RWPE1 (cell line): ENCODE measurements around the gene ARHGEF25.

Source experiments
- CTCF ChIA-PET: fragments of 350-600 bp; sonication (Branson Sonifier 250); formaldehyde crosslinking; extraction: SDS; loops from one replicate; lab custom pipeline; 2021; lab: Yijun Ruan, JAX
- POLR2A ChIA-PET: fragments of 400-600 bp; formaldehyde crosslinking; extraction: SDS; loops from one replicate; lab custom pipeline; 2020; ENCODE audit warnings: antibody characterized with exemption; ENCODE audit not compliant: low non-redundant PET; lab: Yijun Ruan, JAX
- DNase-seq: peaks from one replicate; pipeline ENCODE4 v3.0.0; 2012; ENCODE audit warnings: low spot score
- H3K27ac ChIP-seq: fragments of 450-650 bp; 2 replicates; pipeline ENCODE4 v1.5.1; 2017
- CTCF ChIP-seq: fragments of 450-650 bp; conservative IDR thresholded peaks from 2 replicates; pipeline ENCODE4 v1.5.1; 2017; ENCODE audit warnings: low read depth, mild to moderate bottlenecking

The ARHGEF25 gene

GRCh38 chr12:57602544-57602943 lies 8.7 kb upstream of the ARHGEF25 start:
- H3K27ac ChIP-seq = no peak overlapping the region
- ChIA-PET POLR2A (no interaction called here), CTCF (no interaction called here)
- DNase-seq = no peak
- no peak for TF ChIP-seq CTCF

- peak overlapping the region; percentile 45; the same call in 1 of the 2 replicates for H3K27ac ChIP-seq
These were observed 7.9 kb upstream of the ARHGEF25 start for GRCh38 chr12:57603324-57603723.

GRCh38 chr12:57603815-57604453 lies 7.3 kb upstream of the ARHGEF25 start:
- no peak for DNase-seq
- POLR2A ChIA-PET = interaction anchor here (0.6 kb wide), 1 partner anchor 308 kb away, joined by 4 read pairs; no protein-coding TSS in a partner anchor
- peak overlapping the region; percentile 72 for H3K27ac ChIP-seq
- CTCF ChIA-PET = interaction anchor here (0.6 to 1.0 kb wide), 4 partner anchors 16 to 390 kb away, joined by 3 to 6 read pairs (median 4); no protein-coding TSS in a partner anchor
- TF ChIP-seq CTCF = no peak

More at GRCh38 chr12:57603324-57603723, 7.9 kb upstream of the ARHGEF25 start:
- POLR2A ChIA-PET = no interaction called here
- DNase-seq = no peak
- CTCF ChIA-PET = interaction anchor here (0.6 to 1.0 kb wide), 4 partner anchors 17 to 391 kb away, joined by 3 to 6 read pairs (median 4); no protein-coding TSS in a partner anchor
- no peak for TF ChIP-seq CTCF

GRCh38 chr12:57604454-57604991 lies 6.7 kb upstream of the ARHGEF25 start, which contains the start of gene DTX3:
TSS of gene DTX3 (plus strand) at chr12:57604824. CDS start at chr12:57606518, 1,694 bp downstream.
- ChIA-PET CTCF (interaction anchor here (0.6 to 1.0 kb wide), 2 partner anchors 21 to 51 kb away, joined by 5 to 7 read pairs; no protein-coding TSS in a partner anchor), POLR2A (interaction anchor here (0.6 kb wide), 1 partner anchor 308 kb away, joined by 4 read pairs; no protein-coding TSS in a partner anchor)
- H3K27ac ChIP-seq = peak within 1 kb of the TSS; percentile 72
- no peak for TF ChIP-seq CTCF
- no peak for DNase-seq

- CTCF ChIA-PET = interaction anchor here (0.6 to 1.9 kb wide), 6 partner anchors 9 to 50 kb away, joined by 3 to 9 read pairs (median 5); no protein-coding TSS in a partner anchor
- H3K27ac ChIP-seq = peak overlapping the region; percentile 72
- POLR2A ChIA-PET = no interaction called here
- no peak for TF ChIP-seq CTCF
- no peak for DNase-seq
These were observed 6.0 kb upstream of the ARHGEF25 start for GRCh38 chr12:57604992-57605810.
